Articular chondrocyte of knee joint (primary cell): ENCODE measurements around the gene AUP1. TPM values are rescaled to one million over a fixed set of nuclear protein-coding genes. Genes with fewer than 3 reads are reported as not detected.

ENCODE experiments used
- total RNA-seq: library from RNA; depleted of rRNA; stranded (reverse); fragments of >200 nt; gene quantifications from 2 replicates; pipeline ENCODE4 v1.2.3, GENCODE V29; 2012

The AUP1 gene, protein sequence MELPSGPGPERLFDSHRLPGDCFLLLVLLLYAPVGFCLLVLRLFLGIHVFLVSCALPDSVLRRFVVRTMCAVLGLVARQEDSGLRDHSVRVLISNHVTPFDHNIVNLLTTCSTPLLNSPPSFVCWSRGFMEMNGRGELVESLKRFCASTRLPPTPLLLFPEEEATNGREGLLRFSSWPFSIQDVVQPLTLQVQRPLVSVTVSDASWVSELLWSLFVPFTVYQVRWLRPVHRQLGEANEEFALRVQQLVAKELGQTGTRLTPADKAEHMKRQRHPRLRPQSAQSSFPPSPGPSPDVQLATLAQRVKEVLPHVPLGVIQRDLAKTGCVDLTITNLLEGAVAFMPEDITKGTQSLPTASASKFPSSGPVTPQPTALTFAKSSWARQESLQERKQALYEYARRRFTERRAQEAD
- total RNA-seq: 60.6 and 64.5 TPM in 2 replicates

DNA sequence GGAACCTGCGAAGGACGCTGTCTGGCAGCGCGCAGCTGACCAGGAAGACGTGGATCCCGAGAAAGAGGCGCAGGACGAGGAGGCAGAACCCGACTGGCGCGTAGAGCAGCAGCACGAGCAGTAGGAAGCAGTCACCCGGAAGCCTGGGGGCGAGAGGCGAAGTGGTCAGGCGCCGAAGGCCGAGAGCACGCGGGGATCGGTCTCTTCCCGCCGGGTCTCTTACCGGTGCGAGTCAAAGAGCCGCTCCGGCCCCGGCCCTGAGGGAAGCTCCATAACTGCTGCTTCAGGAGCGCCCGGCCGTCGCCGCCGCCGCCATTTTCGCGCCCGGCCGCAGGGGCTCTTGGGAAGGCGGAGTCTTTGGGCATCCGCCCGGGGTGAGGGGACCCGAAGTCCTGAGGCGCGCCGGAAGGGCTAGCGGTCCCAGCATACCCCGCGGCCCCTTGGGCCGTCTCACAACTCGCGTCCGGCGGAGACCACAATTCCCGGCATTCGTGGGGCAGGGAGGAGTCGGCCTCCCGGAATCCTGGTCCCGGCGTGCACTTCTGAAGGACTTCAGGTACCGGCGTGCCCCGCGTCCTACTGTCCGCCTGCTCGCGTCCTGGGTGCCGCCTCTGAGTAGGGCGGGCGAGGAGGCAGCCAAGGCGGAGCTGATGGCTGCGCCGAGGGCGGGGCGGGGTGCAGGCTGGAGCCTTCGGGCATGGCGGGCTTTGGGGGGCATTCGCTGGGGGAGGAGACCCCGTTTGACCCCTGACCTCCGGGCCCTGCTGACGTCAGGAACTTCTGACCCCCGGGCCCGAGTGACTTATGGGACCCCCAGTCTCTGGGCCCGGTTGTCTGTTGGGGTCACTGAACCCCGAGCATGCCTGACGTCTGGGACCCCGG lies at the start of gene AUP1, which contains the start of gene HTRA2:
TSS of gene AUP1 (minus strand) at position 350 of the 882 bp plus-strand sequence. CDS start at position 273, 77 bp downstream.
TSS of gene HTRA2 (plus strand) at position 577 of the 882 bp plus-strand sequence. CDS start at position 651, 74 bp downstream.

DNA sequence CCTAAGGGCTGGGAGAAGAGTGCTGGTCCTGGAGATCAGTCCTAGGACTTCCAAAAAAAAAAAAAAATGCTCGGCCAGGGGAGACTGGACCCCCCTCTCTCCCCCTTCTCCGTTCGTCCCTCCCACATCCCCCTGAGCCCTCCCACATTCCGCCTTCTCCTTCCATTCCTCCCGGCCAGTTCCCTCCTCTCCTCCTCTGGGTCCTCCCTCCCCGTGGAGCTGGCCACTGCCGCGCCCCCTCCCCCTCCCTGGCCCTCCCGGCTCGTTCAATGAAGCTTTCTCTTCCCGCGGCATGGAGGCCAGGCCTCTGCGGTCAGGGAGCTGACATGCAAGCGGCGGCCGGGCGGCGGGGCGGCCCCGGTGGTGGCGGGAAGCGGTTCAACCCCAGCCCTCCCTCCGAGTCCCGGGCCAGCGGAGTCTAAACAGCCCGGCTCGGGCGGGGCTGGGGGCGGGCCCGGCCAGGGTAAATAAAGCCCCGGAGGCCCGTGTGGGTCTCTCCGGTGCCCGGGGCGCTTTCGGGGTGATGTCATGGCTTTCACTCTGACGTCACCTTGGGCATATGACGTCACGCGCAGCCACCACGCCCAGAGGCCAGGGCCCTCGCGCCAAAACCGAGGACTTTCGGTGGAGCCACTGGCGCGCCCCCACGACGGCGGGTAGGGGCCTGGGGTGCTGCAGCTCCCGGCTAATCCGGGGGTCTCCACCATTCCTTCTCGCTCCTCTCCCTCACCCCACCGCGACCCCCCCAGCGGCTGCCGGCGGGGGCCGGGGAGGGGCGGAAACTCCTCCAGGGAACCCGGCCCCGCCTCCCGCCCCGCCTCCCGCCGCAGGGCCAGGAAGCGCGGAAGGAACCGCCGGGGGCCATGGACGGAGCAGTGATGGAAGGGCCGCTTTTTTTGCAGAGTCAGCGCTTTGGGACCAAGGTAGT lies 24.6 kb upstream of the AUP1 start, which contains the start of the genes DOK1 and LOXL3:
TSS of gene DOK1 (plus strand) at position 829 of the 928 bp plus-strand sequence. CDS start at position 864, 35 bp downstream.
TSS of gene LOXL3 (minus strand) at position 51 of the 928 bp plus-strand sequence. CDS start 1,308 bp downstream, outside the sequence.

DNA sequence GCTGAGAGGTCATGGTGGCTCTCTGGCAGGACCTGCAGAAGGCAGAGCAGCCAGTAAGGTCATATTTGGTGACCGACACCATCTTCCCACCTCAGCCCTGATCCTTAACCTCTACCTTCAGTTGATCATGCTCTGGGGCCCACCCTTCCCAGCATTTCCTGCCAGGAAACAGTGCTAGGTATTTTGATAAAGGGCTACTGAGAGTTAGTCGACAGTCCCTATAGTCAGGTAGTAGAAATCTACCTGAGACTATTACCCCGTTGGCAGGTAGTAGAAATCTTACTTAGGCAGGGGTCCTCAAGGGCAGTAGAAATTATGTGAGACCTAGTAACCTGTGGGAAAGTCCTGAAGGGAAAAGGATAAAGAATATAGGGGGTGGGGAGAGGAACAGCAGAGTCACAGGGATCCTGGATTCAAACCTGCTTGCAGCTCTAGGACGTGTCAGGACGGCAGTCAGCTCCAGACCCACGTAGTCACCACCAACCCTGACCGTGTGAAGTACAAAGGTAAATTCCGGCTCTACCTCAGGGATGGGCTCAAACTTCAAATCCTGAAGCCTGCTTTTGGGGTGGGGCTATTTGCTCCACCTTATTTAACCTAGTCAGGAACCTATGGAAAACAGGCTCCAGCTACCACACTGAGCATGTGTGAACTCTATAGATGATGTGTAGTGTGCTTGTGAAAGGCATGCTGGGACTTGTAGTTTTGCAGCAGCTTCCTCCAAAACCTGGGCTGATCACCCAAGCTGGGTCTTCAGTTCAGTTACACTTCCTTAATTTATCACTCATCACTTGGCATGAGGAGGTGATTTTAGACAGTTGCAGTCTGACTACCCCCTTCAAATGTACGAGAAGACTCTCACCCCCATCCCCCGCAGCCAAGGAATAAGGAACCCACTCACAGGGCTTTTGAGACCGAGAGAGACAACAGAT lies 3.5 kb downstream of the AUP1 start, which contains the start of gene DQX1:
TSS of gene DQX1 (minus strand) at position 515 of the 932 bp plus-strand sequence. CDS start at position 13, 502 bp downstream.

DNA sequence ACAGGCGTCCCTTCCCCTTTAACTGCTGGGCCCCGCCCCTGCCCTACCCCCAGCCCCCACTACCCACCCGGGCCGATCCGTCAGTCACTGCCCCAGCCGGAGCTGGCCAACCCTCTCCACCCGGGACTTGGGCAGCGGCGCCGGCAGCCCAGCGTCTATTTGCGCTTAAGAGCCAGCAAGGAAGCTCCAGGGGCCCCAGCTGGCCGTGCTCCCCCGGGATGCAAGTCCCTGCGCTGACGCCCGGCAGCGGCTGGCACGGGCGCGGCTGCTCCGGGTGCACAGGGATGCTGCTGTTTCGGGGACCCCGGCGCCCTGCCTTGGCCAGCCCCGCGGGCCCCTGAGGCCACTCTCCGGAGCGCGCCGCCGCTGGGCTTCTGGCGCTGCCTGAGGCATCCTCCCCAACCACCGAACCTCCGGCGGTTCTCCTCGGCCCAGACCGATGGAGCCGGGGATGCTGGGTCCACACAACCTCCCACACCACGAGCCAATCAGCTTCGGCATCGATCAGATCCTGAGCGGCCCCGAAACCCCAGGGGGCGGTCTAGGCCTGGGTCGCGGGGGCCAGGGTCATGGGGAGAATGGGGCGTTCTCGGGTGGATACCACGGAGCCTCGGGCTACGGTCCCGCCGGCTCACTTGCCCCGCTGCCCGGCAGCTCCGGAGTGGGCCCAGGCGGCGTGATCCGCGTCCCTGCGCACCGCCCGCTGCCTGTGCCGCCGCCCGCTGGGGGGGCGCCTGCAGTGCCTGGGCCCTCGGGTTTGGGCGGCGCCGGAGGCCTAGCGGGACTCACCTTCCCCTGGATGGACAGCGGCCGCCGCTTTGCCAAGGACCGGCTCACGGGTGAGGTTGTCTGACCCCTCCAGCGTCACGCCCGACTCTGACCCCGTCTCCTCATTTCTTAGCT lies 14.9 kb downstream of the AUP1 start, which contains the start of gene TLX2:
TSS of gene TLX2 (plus strand) at position 83 of the 903 bp plus-strand sequence. CDS start at position 440, 357 bp downstream.

DNA sequence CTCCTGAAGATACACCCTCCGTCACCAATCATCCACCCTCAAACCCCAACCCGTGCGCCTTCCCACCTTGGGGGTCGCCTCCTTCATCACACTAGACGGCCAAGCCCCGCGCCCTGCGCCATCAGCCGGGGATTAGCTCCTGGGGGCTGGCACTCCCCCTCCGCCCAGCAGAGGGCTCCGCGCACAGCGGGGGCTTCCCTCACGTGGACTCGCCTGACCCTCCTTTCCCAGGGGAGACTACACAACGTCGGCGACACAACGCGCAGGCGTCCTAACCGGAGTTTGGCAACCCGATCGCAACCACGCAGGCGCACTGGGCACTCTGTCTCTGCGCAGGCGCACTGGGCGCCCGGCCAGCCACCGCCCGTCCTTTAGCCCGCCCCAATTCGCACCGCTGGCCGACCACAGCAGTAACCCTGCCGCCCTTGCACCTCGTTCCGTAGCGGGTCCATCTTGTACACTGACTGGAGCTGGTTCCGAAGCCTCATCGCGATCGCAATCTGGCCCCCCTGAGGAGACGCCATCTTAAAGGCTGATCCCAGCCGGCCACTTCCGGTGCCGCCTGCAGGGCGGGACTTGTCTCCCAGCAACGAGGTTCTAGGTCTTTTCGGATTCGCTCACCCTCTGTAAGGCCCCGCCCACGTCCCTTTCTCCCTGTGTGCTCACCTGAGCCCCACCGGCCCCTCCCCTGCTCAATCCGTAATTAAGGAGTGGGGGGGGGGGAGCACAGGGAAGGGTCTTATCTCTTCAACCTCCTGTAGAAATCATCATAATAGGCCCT lies 22.2 kb downstream of the AUP1 start, which contains the start of gene PCGF1:
TSS of gene PCGF1 (minus strand) at position 551 of the 781 bp plus-strand sequence. CDS start at position 524, 27 bp downstream.

DNA sequence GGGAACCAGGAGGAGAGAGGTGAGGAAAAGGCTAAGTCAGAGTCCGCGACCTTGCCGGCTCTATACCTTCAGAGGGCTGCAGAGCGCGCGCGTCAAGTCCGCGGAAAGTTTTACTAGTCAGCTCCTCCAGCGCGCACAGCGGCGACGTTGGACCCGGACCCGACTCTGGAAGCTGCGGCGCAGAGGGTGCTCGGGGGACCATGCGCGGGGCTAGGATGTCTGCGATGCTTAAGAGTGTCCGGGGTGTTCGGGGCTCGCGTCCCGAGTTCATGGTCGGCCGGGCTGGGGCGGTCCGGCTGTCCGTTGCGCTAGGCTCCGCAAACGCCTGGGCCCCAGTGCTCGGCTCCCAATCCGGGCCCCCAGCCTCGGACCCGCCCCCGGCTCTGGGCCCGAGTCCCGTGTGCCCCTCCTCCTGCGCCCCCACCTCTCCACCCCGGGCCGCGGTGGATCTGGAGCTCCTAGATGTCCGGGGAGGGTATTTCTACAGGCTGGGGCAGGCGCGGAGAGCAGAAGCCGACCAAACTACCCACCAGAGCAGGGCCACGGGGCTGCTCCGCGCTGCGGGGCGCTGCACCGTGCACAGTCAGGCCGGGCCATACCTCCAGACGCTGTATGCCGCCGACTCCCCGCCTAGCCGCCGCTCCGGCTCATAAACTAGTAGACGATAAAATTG lies 30.1 kb downstream of the AUP1 start, which contains the start of gene LBX2:
TSS of gene LBX2 (minus strand) at position 337 of the 673 bp plus-strand sequence. CDS start at position 271, 66 bp downstream.

DNA sequence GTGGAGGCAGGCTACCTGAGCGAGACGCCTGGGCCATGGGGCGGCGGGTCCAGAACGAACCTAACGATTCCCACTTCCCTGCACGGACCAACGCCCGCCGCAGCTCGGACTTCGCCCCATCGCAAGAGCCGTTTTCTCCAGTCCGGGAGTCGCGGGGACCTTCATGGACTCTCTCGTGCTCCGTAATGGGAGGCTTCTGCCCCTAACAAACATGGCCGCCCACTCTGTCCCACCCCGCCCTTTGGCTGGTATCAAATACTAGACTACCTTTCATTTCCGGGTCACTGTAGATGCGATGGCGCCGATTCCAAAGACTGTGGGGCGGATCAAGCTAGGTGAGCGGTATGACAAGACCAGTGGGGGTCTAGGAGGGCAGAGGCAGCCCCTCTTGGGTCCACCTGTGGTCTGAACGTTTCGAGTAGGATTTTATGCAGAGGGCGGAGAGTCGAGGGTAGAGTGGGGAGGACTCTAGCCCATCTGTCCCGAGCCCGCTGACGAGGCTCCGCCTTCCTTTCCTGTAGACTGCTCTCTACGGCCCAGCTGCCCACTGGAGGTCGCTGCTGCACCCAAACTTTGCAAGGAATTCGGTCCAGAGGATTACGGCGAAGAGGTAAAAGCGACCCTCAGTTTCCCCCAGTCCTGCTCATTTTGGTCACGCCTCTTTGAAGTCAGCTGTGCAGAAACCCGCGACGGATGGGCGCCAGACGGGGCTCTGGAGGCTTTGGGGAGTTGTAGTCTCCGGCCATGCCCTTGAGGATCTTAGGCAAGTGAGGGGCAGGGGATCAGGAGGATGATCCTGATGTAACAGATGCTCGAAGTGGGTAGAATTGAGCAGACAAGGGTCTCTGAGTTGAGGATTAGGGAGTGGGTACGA lies 46.5 kb downstream of the AUP1 start, which contains the start of the genes CCDC142 and TTC31:
TSS of gene CCDC142 (minus strand) at position 198 of the 874 bp plus-strand sequence. CDS start at position 37, 161 bp downstream.
TSS of gene TTC31 (plus strand) at position 281 of the 874 bp plus-strand sequence. CDS start at position 296, 15 bp downstream.

Other genes starting within 250 kb of the AUP1 start
- gene SLC4A5, start 186.3 kb downstream of the AUP1 start, total RNA-seq: 2.2 and 2.7 TPM in 2 replicates
- gene DCTN1, start 149.4 kb downstream of the AUP1 start, total RNA-seq: 141 and 144 TPM in 2 replicates
- 1.3 and 1.7 TPM in 2 replicates for gene C2orf81, start 108.1 kb downstream of the AUP1 start, total RNA-seq
- 18.3 and 19.7 TPM in 2 replicates for gene WDR54, start 108.0 kb downstream of the AUP1 start, total RNA-seq
- gene RTKN, start 87.8 kb downstream of the AUP1 start, total RNA-seq: 14.4 and 16.5 TPM in 2 replicates
- gene INO80B, start 74.6 kb downstream of the AUP1 start, total RNA-seq: 12.2 and 12.3 TPM in 2 replicates
- gene WBP1, start 71.3 kb downstream of the AUP1 start, total RNA-seq: 31.6 and 33.8 TPM in 2 replicates
- gene MOGS, start 64.3 kb downstream of the AUP1 start, total RNA-seq: 28.9 and 30.8 TPM in 2 replicates
- 17.6 and 21.7 TPM in 2 replicates for gene MRPL53, start 57.0 kb downstream of the AUP1 start, total RNA-seq
- 15.0 and 20.8 TPM in 2 replicates for gene CCDC142, start 46.7 kb downstream of the AUP1 start, total RNA-seq
- gene TTC31, start 46.6 kb downstream of the AUP1 start, total RNA-seq: 11.4 and 14.6 TPM in 2 replicates
- gene LBX2, start 30.1 kb downstream of the AUP1 start, total RNA-seq: 2.2 and 3.3 TPM in 2 replicates
- 15.8 and 18.2 TPM in 2 replicates for gene PCGF1, start 22.0 kb downstream of the AUP1 start, total RNA-seq
- 0.11 and 0.13 TPM in 2 replicates for gene TLX2, start 15.3 kb downstream of the AUP1 start, total RNA-seq
- gene DQX1, start 3.5 kb downstream of the AUP1 start, total RNA-seq: not detected in 2 replicates
- 21.0 and 23.7 TPM in 2 replicates for gene HTRA2, start 227 bp upstream of the AUP1 start, total RNA-seq
- gene LOXL3, start 24.2 kb upstream of the AUP1 start, total RNA-seq: 162 and 188 TPM in 2 replicates
- gene DOK1, start 25.0 kb upstream of the AUP1 start, total RNA-seq: 58.1 and 87.9 TPM in 2 replicates
- 0.26 and 0.43 TPM in 2 replicates for gene M1AP, start 118.6 kb upstream of the AUP1 start, total RNA-seq
- gene SEMA4F, start 124.5 kb upstream of the AUP1 start, total RNA-seq: 5.9 and 6.1 TPM in 2 replicates